ENCODE results near the gene WDR26.

WDR26 gene

GRCh38 chr1:224450561-224451350, 16.2 kb upstream of the WDR26 start:
- TF ChIP-seq CTCF (IDR thresholded peaks at IDR 0.05; ENCODE audit: low read depth, low read length) = no peak
- DNase-seq (ENCODE audit: low read depth, low spot score) = no peak
- in situ Hi-C loops (cut with HindIII; ENCODE audit: low sequenced_read_pairs) = no loop called here

GRCh38 chr1:224450159-224450558, 15.6 kb upstream of the WDR26 start:
- DNase-seq (ENCODE audit: low read depth, low spot score) = no peak
- no peak for TF ChIP-seq CTCF (IDR thresholded peaks at IDR 0.05; ENCODE audit: low read depth, low read length)
- H3K4me3 ChIP-seq (ENCODE audit: low read depth, low read length) = no peak overlapping the region
- in situ Hi-C loops (cut with HindIII; ENCODE audit: low sequenced_read_pairs) = no loop called here

More at GRCh38 chr1:224450561-224451350, 16.2 kb upstream of the WDR26 start:
- no peak overlapping the region for H3K4me3 ChIP-seq (ENCODE audit: low read depth, low read length)

GRCh38 chr1:224448453-224449017, 13.9 kb upstream of the WDR26 start:
- DNase-seq (ENCODE audit: low read depth, low spot score) = no peak
- in situ Hi-C loops (cut with HindIII; ENCODE audit: low sequenced_read_pairs) = no loop called here
- H3K4me3 ChIP-seq (ENCODE audit: low read depth, low read length) = no peak overlapping the region
- TF ChIP-seq CTCF (IDR thresholded peaks at IDR 0.05; ENCODE audit: low read depth, low read length) = no peak

- in situ Hi-C loops (cut with HindIII; ENCODE audit: low sequenced_read_pairs) = no loop called here
- DNase-seq (ENCODE audit: low read depth, low spot score) = no peak
- no peak overlapping the region for H3K4me3 ChIP-seq (ENCODE audit: low read depth, low read length)
- no peak for TF ChIP-seq CTCF (IDR thresholded peaks at IDR 0.05; ENCODE audit: low read depth, low read length)
Observed at GRCh38 chr1:224447971-224448370, 13.4 kb upstream of the WDR26 start.

- no peak for TF ChIP-seq CTCF (IDR thresholded peaks at IDR 0.05; ENCODE audit: low read depth, low read length)
- peak; percentile 75 for DNase-seq (ENCODE audit: low read depth, low spot score)
- in situ Hi-C loops (cut with HindIII; ENCODE audit: low sequenced_read_pairs) = no loop called here
- H3K4me3 ChIP-seq (ENCODE audit: low read depth, low read length) = no peak overlapping the region
Observed at GRCh38 chr1:224447251-224447650, 12.7 kb upstream of the WDR26 start.

DNA sequence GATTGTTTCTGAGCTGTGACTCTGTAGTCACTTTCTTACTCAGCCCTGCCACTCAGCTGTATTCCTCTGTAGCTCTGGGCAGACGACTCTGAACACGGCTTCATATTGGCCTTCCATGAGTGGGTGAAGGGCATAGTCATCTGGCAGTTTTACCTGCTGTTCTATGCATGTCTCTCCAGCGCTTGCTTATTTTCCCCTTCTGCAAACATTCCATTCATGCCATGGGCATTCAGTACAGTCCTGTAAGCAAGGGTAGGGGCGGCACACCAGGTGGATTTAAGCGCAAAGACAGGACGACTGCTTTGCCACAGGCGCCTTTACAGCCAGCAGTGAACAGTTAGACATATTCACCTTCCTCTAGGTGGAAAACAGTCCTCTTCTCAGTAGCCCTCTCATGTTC, 4.4 kb upstream of the WDR26 start:
- TF ChIP-seq CTCF (IDR thresholded peaks at IDR 0.05; ENCODE audit: low read depth, low read length) = no peak
- in situ Hi-C loops (cut with HindIII; ENCODE audit: low sequenced_read_pairs) = no loop called here

More for the DNA sequence above, 4.4 kb upstream of the WDR26 start:
- no peak for DNase-seq (ENCODE audit: low read depth, low spot score)
- no peak overlapping the region for H3K4me3 ChIP-seq (ENCODE audit: low read depth, low read length)
